HuH-7.5 (cell line): ENCODE measurements around the gene ZNF780B.

Source experiments
- DNase-seq: peaks from one replicate; pipeline ENCODE4 v3.0.0; 2011; ENCODE audit warnings: low spot score

Gene ZNF780B

DNA sequence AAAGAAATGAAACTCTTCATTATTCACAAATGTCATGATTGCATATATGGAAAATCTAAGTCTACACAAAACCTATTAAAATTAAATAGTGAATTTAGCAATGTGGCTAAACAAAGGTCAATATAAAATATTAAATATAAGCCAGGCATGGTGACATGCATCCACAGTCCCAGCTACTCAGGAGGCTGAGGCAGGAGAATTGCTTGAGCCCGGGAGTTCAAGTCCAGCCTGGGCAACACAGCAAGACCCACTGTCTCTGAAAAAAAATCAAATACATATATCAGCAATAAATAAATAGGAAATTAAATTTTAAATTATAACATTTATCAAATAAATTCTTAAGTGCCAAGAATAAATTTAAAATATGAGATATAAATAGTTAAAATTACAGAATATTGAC is 73.1 kb downstream of the ZNF780B start:
- DNase-seq, result no peak
